ENCODE data around the gene PHACTR1. TPM values are rescaled to one million over a fixed set of nuclear protein-coding genes. Genes with fewer than 3 reads are reported as not detected.

PHACTR1 gene
- total RNA-seq, 2 donors from 2014 or later = 6.0 to 12.9 TPM

DNA sequence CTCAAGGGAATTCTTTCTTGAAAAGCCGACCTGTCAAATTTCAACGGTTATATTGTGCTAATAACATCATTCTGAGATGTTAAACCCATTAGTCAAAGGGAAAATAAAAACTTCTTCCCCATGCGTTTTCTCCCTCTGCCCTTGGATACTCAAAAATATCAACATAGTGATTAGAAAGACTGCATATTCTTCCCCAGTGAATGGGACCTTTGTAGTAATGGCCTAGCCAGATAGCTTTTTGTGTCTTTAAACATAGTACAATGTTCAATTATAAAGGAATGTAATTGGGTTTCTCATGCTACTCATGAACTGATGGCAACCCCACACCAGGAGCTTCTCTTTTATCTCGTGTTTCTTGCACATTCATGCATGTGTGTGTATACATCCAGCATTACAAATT is 69.4 kb downstream of the PHACTR1 start:
- Histone ChIP-seq H3K27ac (no peak overlapping the region), H3K4me1 (no peaks in the 10 kb centered on the region), H3K9me3 (no peaks in the 10 kb centered on the region), H3K36me3 (replicated peaks in 1 of 2; ENCODE audit: insufficient read depth in 1 of 2, low read depth in 2 of 2) (no peaks in the 10 kb centered on the region), H3K4me3 (no peak overlapping the region), H3K27me3 (no peaks in the 10 kb centered on the region)
- 61 to 67% methylated on average over 4 of the region's 4 CpGs for WGBS, 2 donors
- DNase-seq (no peak), ATAC-seq (no peak)
- TF ChIP-seq, protein P1, sequence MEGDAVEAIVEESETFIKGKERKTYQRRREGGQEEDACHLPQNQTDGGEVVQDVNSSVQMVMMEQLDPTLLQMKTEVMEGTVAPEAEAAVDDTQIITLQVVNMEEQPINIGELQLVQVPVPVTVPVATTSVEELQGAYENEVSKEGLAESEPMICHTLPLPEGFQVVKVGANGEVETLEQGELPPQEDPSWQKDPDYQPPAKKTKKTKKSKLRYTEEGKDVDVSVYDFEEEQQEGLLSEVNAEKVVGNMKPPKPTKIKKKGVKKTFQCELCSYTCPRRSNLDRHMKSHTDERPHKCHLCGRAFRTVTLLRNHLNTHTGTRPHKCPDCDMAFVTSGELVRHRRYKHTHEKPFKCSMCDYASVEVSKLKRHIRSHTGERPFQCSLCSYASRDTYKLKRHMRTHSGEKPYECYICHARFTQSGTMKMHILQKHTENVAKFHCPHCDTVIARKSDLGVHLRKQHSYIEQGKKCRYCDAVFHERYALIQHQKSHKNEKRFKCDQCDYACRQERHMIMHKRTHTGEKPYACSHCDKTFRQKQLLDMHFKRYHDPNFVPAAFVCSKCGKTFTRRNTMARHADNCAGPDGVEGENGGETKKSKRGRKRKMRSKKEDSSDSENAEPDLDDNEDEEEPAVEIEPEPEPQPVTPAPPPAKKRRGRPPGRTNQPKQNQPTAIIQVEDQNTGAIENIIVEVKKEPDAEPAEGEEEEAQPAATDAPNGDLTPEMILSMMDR (IDR thresholded peaks at IDR 0.05) = no peak
- TF ChIP-seq POLR2A (IDR thresholded peaks at IDR 0.05) = no peak
- intact Hi-C loops (cut with DNase I) = no loop called here

DNA sequence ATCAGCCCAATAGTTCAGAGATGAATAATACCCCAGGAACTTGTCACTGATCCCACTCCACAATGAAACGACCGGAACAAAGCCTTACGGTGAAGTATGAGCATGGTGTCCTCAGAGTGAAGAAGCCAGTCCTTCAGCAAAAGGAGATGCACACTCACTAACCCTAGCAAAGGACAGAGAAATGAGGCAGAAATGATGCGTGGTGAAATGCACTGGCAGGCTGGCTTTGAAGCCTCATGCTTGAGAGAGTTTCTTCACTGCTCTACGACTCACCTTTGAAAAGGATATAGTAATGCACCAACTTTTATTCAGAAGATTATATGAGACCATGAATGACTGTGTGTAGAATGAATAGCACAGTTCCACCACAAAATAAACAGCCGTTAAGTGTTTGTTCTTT is 74.8 kb downstream of the PHACTR1 start:
- TF ChIP-seq, protein P1 (IDR thresholded peaks at IDR 0.05) = no peak
- TF ChIP-seq POLR2A (IDR thresholded peaks at IDR 0.05) = no peak
- WGBS, 2 donors = 70 to 81% methylated on average over 6 of the region's 6 CpGs
- ATAC-seq = no peak
- Histone ChIP-seq H3K36me3 (replicated peaks in 1 of 2; ENCODE audit: insufficient read depth in 1 of 2, low read depth in 2 of 2) (no peaks in the 10 kb centered on the region), H3K9me3 (no peaks in the 10 kb centered on the region), H3K4me1 (no peaks in the 10 kb centered on the region), H3K4me3 (no peak overlapping the region), H3K27me3 (no peaks in the 10 kb centered on the region), H3K27ac (no peak overlapping the region)
- intact Hi-C loops (cut with DNase I) = no loop called here
- no peak for DNase-seq

DNA sequence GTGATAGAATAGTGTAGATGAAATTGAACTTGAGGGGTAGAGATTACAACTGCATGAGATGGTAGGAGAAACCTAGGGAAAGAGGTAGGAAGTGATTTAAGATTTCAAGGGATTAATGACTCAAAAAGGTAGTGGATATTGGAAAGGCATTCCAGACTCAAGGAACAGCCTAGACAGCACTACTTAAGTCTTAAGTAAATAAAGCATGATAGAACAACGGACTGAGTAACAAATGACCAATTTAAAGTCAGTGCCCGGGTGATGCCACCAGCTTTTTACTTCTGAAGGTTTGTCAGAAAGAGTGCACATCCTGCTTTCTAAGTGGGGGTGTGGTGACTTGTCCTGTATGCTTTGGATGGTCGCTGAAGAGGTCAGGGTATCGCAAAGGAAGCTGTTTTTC is 81.8 kb downstream of the PHACTR1 start:
- Histone ChIP-seq H3K27ac (no peak overlapping the region), H3K4me3 (no peak overlapping the region), H3K36me3 (replicated peaks in 1 of 2; ENCODE audit: insufficient read depth in 1 of 2, low read depth in 2 of 2) (no peaks in the 10 kb centered on the region), H3K27me3 (no peaks in the 10 kb centered on the region), H3K4me1 (no peaks in the 10 kb centered on the region), H3K9me3 (no peaks in the 10 kb centered on the region)
- TF ChIP-seq, protein P1 (IDR thresholded peaks at IDR 0.05) = no peak
- TF ChIP-seq POLR2A (IDR thresholded peaks at IDR 0.05) = no peak
- no peak for ATAC-seq
- no peak for DNase-seq
- 48 to 49% methylated on average over 4 of the region's 4 CpGs for WGBS, 2 donors
- intact Hi-C loops (cut with DNase I) = no loop called here

DNA sequence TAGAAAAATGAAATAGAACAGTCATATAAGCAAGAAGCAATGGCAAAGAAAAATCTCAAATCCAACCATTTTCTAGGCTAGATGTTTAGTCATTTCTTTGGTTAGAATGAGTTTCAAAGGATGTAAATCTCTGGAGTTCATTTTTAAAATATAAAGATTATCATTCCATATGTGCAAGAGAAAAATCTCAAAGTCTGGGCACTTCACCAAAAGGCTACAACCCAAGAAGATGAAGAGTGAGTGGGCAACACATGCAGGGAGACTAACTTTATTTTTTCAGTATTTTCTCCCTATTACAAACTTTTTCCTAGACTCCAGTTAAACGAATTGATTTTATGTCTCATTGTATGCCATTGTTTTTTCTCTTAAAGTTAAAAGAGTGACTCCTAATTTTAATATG is 83.6 kb downstream of the PHACTR1 start:
- no peaks in the 10 kb centered on the region for H3K9me3 ChIP-seq
- DNase-seq = no peak
- no peak for ATAC-seq
- H3K4me3 ChIP-seq = no peak overlapping the region
- H3K27ac ChIP-seq = no peak overlapping the region
- H3K36me3 ChIP-seq (replicated peaks in 1 of 2; ENCODE audit: insufficient read depth in 1 of 2, low read depth in 2 of 2) = no peaks in the 10 kb centered on the region
- WGBS, 2 donors = 24 to 33% methylated on average over 1 of the region's 1 CpG
- no peaks in the 10 kb centered on the region for H3K4me1 ChIP-seq
- intact Hi-C loops (cut with DNase I) = no loop called here
- no peaks in the 10 kb centered on the region for H3K27me3 ChIP-seq
- TF ChIP-seq, protein P1 (IDR thresholded peaks at IDR 0.05) = no peak
- TF ChIP-seq POLR2A (IDR thresholded peaks at IDR 0.05) = no peak

DNA sequence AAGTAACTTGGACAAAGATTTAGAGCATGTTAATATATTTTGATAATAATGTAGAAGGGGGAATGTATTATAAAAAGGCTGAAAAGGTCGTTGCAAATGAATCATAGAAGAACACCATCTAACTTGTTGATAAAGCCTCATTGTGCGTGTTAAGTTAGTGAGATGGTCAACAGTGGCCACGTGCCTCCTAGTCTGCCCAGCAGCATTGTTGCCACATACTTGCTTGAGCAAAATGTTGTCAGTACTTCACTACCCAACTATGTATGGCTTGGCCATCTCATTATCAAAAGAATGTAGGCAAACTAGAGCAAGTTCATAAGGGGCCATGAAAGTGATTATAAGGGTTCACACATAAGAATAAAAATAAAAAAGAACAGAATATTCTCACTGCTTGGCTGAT is 84.6 kb downstream of the PHACTR1 start:
- TF ChIP-seq POLR2A (IDR thresholded peaks at IDR 0.05) = no peak
- TF ChIP-seq, protein P1 (IDR thresholded peaks at IDR 0.05) = no peak
- ATAC-seq (no peak), DNase-seq (no peak)
- Histone ChIP-seq H3K4me1 (no peaks in the 10 kb centered on the region), H3K36me3 (replicated peaks in 1 of 2; ENCODE audit: insufficient read depth in 1 of 2, low read depth in 2 of 2) (no peaks in the 10 kb centered on the region), H3K4me3 (no peak overlapping the region), H3K27ac (no peak overlapping the region), H3K9me3 (no peaks in the 10 kb centered on the region), H3K27me3 (no peaks in the 10 kb centered on the region)
- intact Hi-C loops (cut with DNase I) = no loop called here
- WGBS, 2 donors = 43 to 49% methylated on average over 3 of the region's 3 CpGs
